HG03139 (cell line): ENCODE measurements around the gene KLF6.
"Not testable (repeated sequence)": the region's sequence is repeated elsewhere in the genome, so short reads cannot be mapped to it uniquely, and the experiment has no call there.

Experiments
- ATAC-seq: cut with Tn5 transposase; IDR thresholded peaks from one replicate; pipeline ENCODE4 v1.9.1; 2021; ENCODE audit not compliant: unreplicated experiment

Gene KLF6

DNA sequence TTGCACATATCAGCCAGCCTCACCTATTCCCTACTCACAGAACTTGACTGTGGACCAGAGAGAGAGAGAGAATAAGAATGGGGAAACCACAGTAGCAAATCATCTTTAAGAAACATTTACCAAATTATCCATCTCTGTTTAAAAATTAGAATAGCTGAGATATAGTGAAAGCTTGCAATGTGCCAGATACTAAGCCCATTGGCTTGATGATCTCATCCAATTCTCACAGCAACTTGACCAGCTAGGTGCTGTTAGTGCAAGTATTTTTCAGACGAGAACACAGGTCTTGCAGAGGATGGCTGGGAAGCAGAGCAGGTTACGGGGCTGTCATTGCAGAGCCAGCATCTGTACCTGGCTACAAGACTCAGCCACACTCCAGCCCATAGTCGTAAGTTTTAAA lies 50.9 kb downstream of the KLF6 start:
- ATAC-seq, result no peak

DNA sequence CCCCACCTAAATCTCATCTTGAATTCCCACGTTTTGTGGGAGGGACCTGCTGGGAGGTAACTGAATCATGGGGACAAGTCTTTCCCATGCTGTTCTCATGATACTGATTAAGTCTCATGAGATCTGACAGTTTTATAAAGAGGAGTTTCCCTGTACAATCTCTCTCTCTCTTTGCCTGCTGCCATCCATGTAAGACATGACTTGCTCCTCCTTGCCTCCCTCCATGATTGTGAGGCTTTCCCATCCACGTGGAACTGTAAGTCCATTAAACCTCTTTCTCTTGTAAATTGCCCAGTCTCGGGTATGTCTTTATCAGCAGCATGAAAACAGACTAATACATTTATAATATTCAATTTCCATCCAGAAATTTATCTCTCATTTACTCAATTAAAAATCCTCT lies 52.8 kb downstream of the KLF6 start:
- ATAC-seq, result not testable (repeated sequence)

DNA sequence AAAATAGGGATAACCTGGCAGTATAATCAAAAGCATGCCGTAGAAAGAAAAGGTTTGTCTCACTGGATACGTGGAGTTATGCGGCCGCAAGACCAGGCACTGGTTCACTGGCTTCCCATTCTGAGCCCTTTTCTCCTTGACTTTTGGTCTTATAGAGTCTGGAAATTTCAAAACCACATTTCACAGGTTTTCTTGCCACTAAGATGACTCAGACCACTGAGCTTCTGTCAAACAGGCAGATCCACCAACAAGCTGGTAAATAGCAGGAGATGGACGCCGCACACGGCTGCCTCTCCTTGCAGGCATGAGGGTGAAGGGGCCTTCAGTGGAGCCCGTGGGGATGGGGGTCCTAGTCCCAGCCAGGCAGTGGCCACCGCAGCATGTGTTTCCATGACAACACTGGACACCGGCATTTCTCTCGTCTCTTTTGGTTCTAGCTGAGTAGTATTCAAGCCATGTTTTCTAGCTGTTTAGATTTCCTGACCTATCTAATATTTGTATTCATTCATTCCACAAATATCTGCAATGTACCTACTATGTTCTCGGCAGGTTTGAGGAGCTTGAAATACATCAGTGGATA lies 55.5 kb downstream of the KLF6 start:
- ATAC-seq, result no peak

DNA sequence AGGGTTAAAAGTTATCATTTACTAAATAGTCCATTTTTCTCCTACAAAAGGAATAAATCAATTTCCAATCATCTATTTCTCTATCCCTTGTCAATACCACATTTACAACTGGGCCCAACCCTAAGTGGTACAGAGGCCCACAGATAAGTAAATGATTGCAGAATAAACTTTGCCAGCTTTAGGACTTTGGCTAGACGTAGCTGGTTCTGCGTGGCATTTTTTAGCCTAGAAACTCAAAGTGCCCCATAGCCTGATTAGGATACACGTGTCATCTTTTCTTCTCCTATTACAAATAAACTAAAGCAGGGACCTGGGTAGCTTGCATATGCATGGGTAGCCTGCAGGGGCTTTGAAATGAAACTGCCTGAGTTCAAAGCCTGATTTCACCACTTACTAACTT lies 56.4 kb downstream of the KLF6 start:
- ATAC-seq, result no peak

DNA sequence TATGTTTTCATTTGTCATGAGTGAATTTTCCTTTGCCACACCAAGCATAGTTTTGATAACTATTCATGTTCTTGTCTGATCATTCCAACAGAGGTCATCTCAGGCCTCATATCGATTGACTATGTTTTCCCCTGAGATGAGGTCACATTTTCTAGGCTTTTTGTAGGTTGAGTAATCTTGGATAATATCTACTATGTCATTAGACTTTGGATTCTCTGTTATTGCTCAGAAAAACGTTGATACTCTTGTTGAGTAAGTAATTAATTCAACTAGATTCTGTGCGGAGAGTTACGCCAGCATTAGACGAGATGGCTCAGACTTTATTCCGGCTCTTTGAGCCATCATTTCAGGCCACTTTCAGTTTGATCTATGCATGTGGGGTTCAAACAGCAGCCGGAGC lies 57.7 kb downstream of the KLF6 start:
- ATAC-seq, result no peak
